Stomach (tissue), 4 donors: ENCODE data around the gene GRIA2.

ENCODE experiments used
- CTCF ChIP-seq, 7 experiments: fragments of 450-650 bp in 4 of 7; fragments of 200-600 bp in 3 of 7; sonication (generic) in 3 of 7; IDR thresholded peaks; one replicate each; pipeline ENCODE4 v1.5.1; 2016 to 2019; ENCODE audit warnings: antibody characterized with exemption in 7 of 7, control low read depth in 2 of 7, mild to moderate bottlenecking in 1 of 7
- EP300 ChIP-seq: sonication (generic); formaldehyde crosslinking; IDR thresholded peaks from one replicate; pipeline ENCODE4 v1.6.1; 2017; ENCODE audit warnings: antibody characterized with exemption

GRCh38 chr4:157271166-157271869 is 50.8 kb downstream of the GRIA2 start:
- TF ChIP-seq CTCF (IDR thresholded peaks at IDR 0.05) (no peak), EP300 (no peak)
